Natural killer cell (primary cell): Measurements from ENCODE around the gene LYZL1. TPM values are rescaled to one million over a fixed set of nuclear protein-coding genes. Genes with fewer than 3 reads are reported as not detected.
"Not testable (repeated sequence)": the region's sequence is repeated elsewhere in the genome, so short reads cannot be mapped to it uniquely, and the experiment has no call there.

Experiments used
- ATAC-seq, 3 donors: fragments of 150-1000 bp in 2 of 3; fragments of 200-7000 bp in 1 of 3; cut with Tn5 transposase; 1 replicate in 1 of 3; 2 replicates in 2 of 3; pipeline ENCODE4 v1.10.0; 2021; ENCODE audit warnings: mild to moderate bottlenecking in 2 of 3, moderate library complexity in 2 of 3
- DNase-seq, 2 donors: peaks; one replicate each; pipeline versions ENCODE4 v3.0.0 to v3.0.0-alpha.2; 2013 to 2021; ENCODE audit warnings: mixed read lengths in 1 of 2
- H3K27ac ChIP-seq: one replicate; pipeline ENCODE4 v1.5.1; 2013; ENCODE audit warnings: mild to moderate bottlenecking, low read length
- H3K27me3 ChIP-seq: one replicate; pipeline ENCODE4 v1.6.1; 2013; ENCODE audit warnings: low read length; ENCODE audit not compliant: control insufficient read depth, insufficient read depth
- H3K36me3 ChIP-seq: one replicate; pipeline ENCODE4 v1.6.1; 2013; ENCODE audit warnings: low read length; ENCODE audit not compliant: control insufficient read depth, insufficient read depth
- H3K4me1 ChIP-seq: one replicate; pipeline ENCODE4 v1.6.1; 2013; ENCODE audit warnings: low read length; ENCODE audit not compliant: control insufficient read depth, insufficient read depth
- H3K4me3 ChIP-seq: one replicate; pipeline ENCODE4 v1.5.1; 2013; ENCODE audit warnings: low read length
- H3K9me3 ChIP-seq: one replicate; pipeline ENCODE4 v1.6.1; 2013; ENCODE audit warnings: low read length; ENCODE audit not compliant: control insufficient read depth, insufficient read depth
- H3K27ac Mint-ChIP-seq, 2 donors: one replicate each; pipeline ENCODE4 v1.8.0; 2022; ENCODE audit warnings: mild to moderate bottlenecking in 2 of 2, mixed read lengths in 2 of 2, moderate library complexity in 1 of 2
- H3K27me3 Mint-ChIP-seq, 2 donors: one replicate each; pipeline ENCODE4 v1.8.0; 2022; ENCODE audit warnings: low read depth in 2 of 2, mixed read lengths in 2 of 2
- H3K36me3 Mint-ChIP-seq: one replicate; pipeline ENCODE4 v1.8.0; 2022; ENCODE audit warnings: mixed read lengths
- H3K4me1 Mint-ChIP-seq, 2 donors: one replicate each; pipeline ENCODE4 v1.8.0; 2022; ENCODE audit warnings: mixed read lengths in 2 of 2
- H3K4me3 Mint-ChIP-seq: one replicate; pipeline ENCODE4 v1.8.0; 2022; ENCODE audit warnings: mild to moderate bottlenecking, moderate library complexity, mixed read lengths
- H3K9me3 Mint-ChIP-seq, 2 donors: one replicate each; pipeline ENCODE4 v1.8.0; 2022; ENCODE audit warnings: mixed read lengths in 2 of 2
- WGBS: methylation state at CpG from one replicate; pipeline ENCODE4 v1.1.7; 2013; ENCODE audit warnings: missing lambda C conversion rate; ENCODE audit not compliant: insufficient coverage; 5-methylcytosine and 5-hydroxymethylcytosine counted together
- intact Hi-C: fragments of 100-400 bp; cut with micrococcal nuclease; formaldehyde crosslinking; loops from one replicate; pipeline ENCODE4 v1.14.2; 2022
- total RNA-seq, 4 donors: library from RNA; stranded (reverse); fragments of 120-200 nt in 1 of 4; gene quantifications; one replicate each; pipeline versions ENCODE4 v1.2.3 to v1.2.4, GENCODE V29; 2013 to 2022
- TF ChIP-seq, protein P1 (sequence below): fragments of 200-600 bp; IDR thresholded peaks from one replicate; pipeline ENCODE4 v1.8.0; 2022; ENCODE audit warnings: antibody characterized with exemption

LYZL1 gene
- not detected for total RNA-seq
- not detected for total RNA-seq (2013)

GRCh38 chr10:29288906-29289305 lies at the start of gene LYZL1:
TSS of gene LYZL1 (plus strand) at chr10:29289070. CDS start at chr10:29291868, 2,798 bp downstream.
- H3K9me3 Mint-ChIP-seq, intact Hi-C loops, H3K9me3 ChIP-seq, H3K27ac Mint-ChIP-seq, H3K4me3 Mint-ChIP-seq, ATAC-seq, H3K36me3 Mint-ChIP-seq, H3K27me3 ChIP-seq, H3K4me1 Mint-ChIP-seq, DNase-seq, H3K36me3 ChIP-seq, H3K4me1 ChIP-seq, H3K27ac ChIP-seq, H3K4me3 ChIP-seq: not testable (repeated sequence)
- H3K27me3 Mint-ChIP-seq: peaks cover 13 to 49% of the 10 kb centered on the region in 2 donors
- WGBS: 91% methylated on average over 5 of the region's 6 CpGs

- DNase-seq (no peak), ATAC-seq (no peak)
- Histone ChIP-seq H3K9me3 (no peaks in the 10 kb centered on the region), H3K4me1 (no peaks in the 10 kb centered on the region), H3K27me3 (no peaks in the 10 kb centered on the region), H3K27ac (no peak overlapping the region), H3K4me3 (no peak overlapping the region), H3K36me3 (no peaks in the 10 kb centered on the region)
- WGBS: 81% methylated on average over 14 of the region's 15 CpGs
- TF ChIP-seq, protein P1, sequence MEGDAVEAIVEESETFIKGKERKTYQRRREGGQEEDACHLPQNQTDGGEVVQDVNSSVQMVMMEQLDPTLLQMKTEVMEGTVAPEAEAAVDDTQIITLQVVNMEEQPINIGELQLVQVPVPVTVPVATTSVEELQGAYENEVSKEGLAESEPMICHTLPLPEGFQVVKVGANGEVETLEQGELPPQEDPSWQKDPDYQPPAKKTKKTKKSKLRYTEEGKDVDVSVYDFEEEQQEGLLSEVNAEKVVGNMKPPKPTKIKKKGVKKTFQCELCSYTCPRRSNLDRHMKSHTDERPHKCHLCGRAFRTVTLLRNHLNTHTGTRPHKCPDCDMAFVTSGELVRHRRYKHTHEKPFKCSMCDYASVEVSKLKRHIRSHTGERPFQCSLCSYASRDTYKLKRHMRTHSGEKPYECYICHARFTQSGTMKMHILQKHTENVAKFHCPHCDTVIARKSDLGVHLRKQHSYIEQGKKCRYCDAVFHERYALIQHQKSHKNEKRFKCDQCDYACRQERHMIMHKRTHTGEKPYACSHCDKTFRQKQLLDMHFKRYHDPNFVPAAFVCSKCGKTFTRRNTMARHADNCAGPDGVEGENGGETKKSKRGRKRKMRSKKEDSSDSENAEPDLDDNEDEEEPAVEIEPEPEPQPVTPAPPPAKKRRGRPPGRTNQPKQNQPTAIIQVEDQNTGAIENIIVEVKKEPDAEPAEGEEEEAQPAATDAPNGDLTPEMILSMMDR: no peak
- Mint-ChIP-seq H3K27me3 (peaks cover 5 to 10% of the 10 kb centered on the region in 2 donors), H3K9me3 (no peaks in the 10 kb centered on the region), H3K36me3 (no peaks in the 10 kb centered on the region), H3K27ac (no peak overlapping the region), H3K4me1 (no peaks in the 10 kb centered on the region), H3K4me3 (no peak overlapping the region)
- intact Hi-C loops: no loop called here
These were observed 49.0 kb upstream of the LYZL1 start for GRCh38 chr10:29239569-29240472.

DNA sequence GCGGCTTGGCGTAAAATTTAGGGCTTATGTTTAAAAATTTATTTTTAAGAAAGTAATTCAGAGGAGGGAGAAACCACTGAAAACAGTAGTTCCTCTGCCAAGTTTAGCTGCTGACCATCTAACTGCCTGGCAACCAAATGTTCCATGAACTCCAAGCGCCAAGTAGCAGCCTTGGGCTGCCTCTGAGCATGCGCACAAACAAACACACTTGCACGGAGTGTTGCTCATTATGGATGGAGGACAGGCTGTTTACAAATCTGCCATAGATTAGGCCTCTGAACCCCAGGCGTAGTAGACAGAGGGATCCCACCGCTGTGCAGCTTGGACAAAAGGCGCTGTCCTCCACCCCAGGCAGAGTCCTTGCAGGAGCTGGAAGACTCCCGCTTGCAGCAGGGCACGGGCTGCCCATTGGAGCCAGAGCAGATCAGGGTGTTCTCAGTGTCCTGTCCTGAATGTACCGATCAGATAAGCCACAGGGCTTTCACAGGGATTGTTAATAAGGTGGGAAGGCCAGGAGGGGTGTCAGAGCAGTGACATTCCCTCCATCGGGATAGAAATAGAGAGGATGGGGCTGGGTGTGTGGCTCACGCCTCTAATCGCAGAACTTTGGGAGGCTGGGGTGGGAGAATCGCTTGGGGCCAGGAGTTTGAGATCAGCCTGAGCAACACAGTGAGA lies 47.7 kb upstream of the LYZL1 start:
- H3K4me1 ChIP-seq: no peaks in the 10 kb centered on the region
- H3K9me3 ChIP-seq: no peaks in the 10 kb centered on the region
- H3K36me3 ChIP-seq: no peaks in the 10 kb centered on the region
- no peak overlapping the region for H3K4me3 ChIP-seq
- H3K9me3 Mint-ChIP-seq: no peaks in the 10 kb centered on the region
- DNase-seq (no peak), ATAC-seq (no peak)
- no peaks in the 10 kb centered on the region for H3K27me3 ChIP-seq
- no peaks in the 10 kb centered on the region for H3K4me1 Mint-ChIP-seq
- no peak overlapping the region for H3K27ac Mint-ChIP-seq
- no peak overlapping the region for H3K27ac ChIP-seq
- WGBS: 82% methylated on average over 14 of the region's 15 CpGs
- H3K36me3 Mint-ChIP-seq: no peaks in the 10 kb centered on the region
- intact Hi-C loops: no loop called here
- TF ChIP-seq, protein P1: no peak
- H3K27me3 Mint-ChIP-seq: peaks cover 7 to 14% of the 10 kb centered on the region in 2 donors
- H3K4me3 Mint-ChIP-seq: no peak overlapping the region

GRCh38 chr10:29241925-29242324 lies 46.9 kb upstream of the LYZL1 start:
- no peak overlapping the region for H3K4me3 ChIP-seq
- Mint-ChIP-seq H3K9me3 (no peaks in the 10 kb centered on the region), H3K36me3 (no peaks in the 10 kb centered on the region), H3K27ac (no peak overlapping the region), H3K4me1 (no peaks in the 10 kb centered on the region), H3K27me3 (peaks cover 7 to 14% of the 10 kb centered on the region in 2 donors), H3K4me3 (no peak overlapping the region)
- ATAC-seq: no peak
- H3K4me1 ChIP-seq: no peaks in the 10 kb centered on the region
- no peaks in the 10 kb centered on the region for H3K27me3 ChIP-seq
- H3K9me3 ChIP-seq: no peaks in the 10 kb centered on the region
- TF ChIP-seq, protein P1: no peak
- no peak overlapping the region for H3K27ac ChIP-seq
- intact Hi-C loops: no loop called here
- no peaks in the 10 kb centered on the region for H3K36me3 ChIP-seq
- no peak for DNase-seq
